HepG2 (cell line): Measurements from ENCODE around the gene GPLD1. TPM values are rescaled to one million over a fixed set of nuclear protein-coding genes. Genes with fewer than 3 reads are reported as not detected.

Experiments used
- ATAC-seq: fragments of 200-7000 bp; cut with Tn5 transposase; 3 replicates; pipeline ENCODE4 v1.9.1; 2020; ENCODE audit warnings: mild to moderate bottlenecking, moderate library complexity
- Bru-seq: library from RNA; stranded (reverse); fragments of 400-500 nt; gene quantifications from one replicate; lab custom pipeline; 2021; lab: Mats Ljungman, UMichigan
- BruChase-seq, 2 experiments: library from RNA; stranded (reverse); fragments of 400-500 nt; gene quantifications; one replicate each; lab custom pipeline; 2021; lab: Mats Ljungman, UMichigan
- BruUV-seq: library from RNA; stranded (reverse); fragments of 400-500 nt; replicated peaks from 2 replicates; lab custom pipeline; 2021; lab: Mats Ljungman, UMichigan
- CTCF ChIA-PET: fragments of 300-600 bp; formaldehyde crosslinking; extraction: SDS; loops from one replicate; lab custom pipeline; 2021; ENCODE audit warnings: low total read pairs, inconsistent platforms, low intra/inter-chr PET ratio; lab: Yijun Ruan, JAX
- POLR2A ChIA-PET: fragments of 350-600 bp; sonication (Branson Sonifier 250); formaldehyde crosslinking; loops from one replicate; lab custom pipeline; 2020; ENCODE audit warnings: antibody characterized with exemption, inconsistent platforms; lab: Yijun Ruan, JAX
- DNase-seq: peaks from one replicate; pipeline ENCODE4 v3.0.0-alpha.2; 2015; ENCODE audit warnings: low spot score
- FAIRE-seq: peaks from 3 replicates; lab custom pipeline; 2011; peaks lifted over from hg19 to GRCh38; lab: Jason Lieb, UNC
- H2AFZ ChIP-seq: one replicate; pipeline ENCODE4 v1.6.1; 2011; ENCODE audit warnings: low read length, inconsistent platforms
- H3K27ac ChIP-seq: fragments of 300-600 bp; 3 replicates; pipeline ENCODE4 v1.8.0; 2011; ENCODE audit warnings: mixed run types, mild to moderate bottlenecking, mixed read lengths, low read length, inconsistent platforms; ENCODE audit not compliant: insufficient read depth; ENCODE audit errors: extremely low read length
- H3K27me3 ChIP-seq, 2 experiments: fragments of 200-600 bp in 1 of 2; 2 replicates in 1 of 2; 3 replicates in 1 of 2; pipeline versions ENCODE4 v1.6.0 to v1.8.0; 2011; ENCODE audit warnings: low read length in 2 of 2, mild to moderate bottlenecking in 2 of 2, moderate library complexity in 2 of 2, inconsistent platforms in 1 of 2; ENCODE audit not compliant: insufficient read depth in 2 of 2, control insufficient read depth in 1 of 2
- H3K36me3 ChIP-seq, 2 experiments: fragments of 200-600 bp in 1 of 2; replicated peaks in 1 of 2; 2 replicates in 1 of 2; 3 replicates in 1 of 2; pipeline versions ENCODE4 v1.5.1 to v1.8.0; 2011; ENCODE audit warnings: low read length in 2 of 2, inconsistent platforms in 1 of 2; ENCODE audit not compliant: insufficient read depth in 2 of 2, control insufficient read depth in 1 of 2
- H3K4me1 ChIP-seq: 2 replicates; pipeline ENCODE4 v1.5.1; 2012; ENCODE audit warnings: low read length, inconsistent platforms; ENCODE audit not compliant: insufficient read depth
- H3K4me2 ChIP-seq: 2 replicates; pipeline ENCODE4 v1.6.0; 2011; ENCODE audit warnings: low read depth, low read length, inconsistent platforms
- H3K4me3 ChIP-seq, 3 experiments: fragments of 200-600 bp in 1 of 3; sonication (generic), shearing (Covaris generic) in 1 of 3; replicated peaks in 1 of 3; 2 replicates each; pipeline ENCODE4 v1.5.1; 2011 to 2016; ENCODE audit warnings: low read length in 3 of 3, inconsistent platforms in 2 of 3, low read depth in 2 of 3, mild to moderate bottlenecking in 2 of 3, control low read depth in 1 of 3, mixed read lengths in 1 of 3; ENCODE audit not compliant: insufficient read depth in 1 of 3
- H3K79me2 ChIP-seq: one replicate; pipeline ENCODE4 v1.6.1; 2011; ENCODE audit warnings: low read length, inconsistent platforms; ENCODE audit not compliant: insufficient read depth
- H3K9ac ChIP-seq: 2 replicates; pipeline ENCODE4 v1.6.0; 2011; ENCODE audit warnings: mild to moderate bottlenecking, low read depth, low read length, inconsistent platforms; ENCODE audit not compliant: insufficient read depth
- H3K9me3 ChIP-seq: 2 replicates; pipeline ENCODE4 v1.5.1; 2012; ENCODE audit warnings: mild to moderate bottlenecking, low read length
- H4K20me1 ChIP-seq: 2 replicates; pipeline ENCODE4 v1.6.0; 2011; ENCODE audit warnings: inconsistent platforms, mild to moderate bottlenecking, low read length, moderate library complexity; ENCODE audit not compliant: insufficient read depth
- NKX3-1 ChIP-seq: sonication (generic); formaldehyde crosslinking; IDR thresholded peaks from 2 replicates; pipeline ENCODE4 v1.5.0; 2020; ENCODE audit warnings: missing genetic modification reagents
- ZNF605 ChIP-seq: sonication (generic); formaldehyde crosslinking; IDR thresholded peaks from 2 replicates; pipeline ENCODE4 v1.8.0; 2022; ENCODE audit warnings: mild to moderate bottlenecking, missing genetic modification reagents
- WGBS: methylation state at CpG from one replicate; pipeline ENCODE4 v1.1.6; 2017; ENCODE audit warnings: low lambda C conversion rate; 5-methylcytosine and 5-hydroxymethylcytosine counted together
- in situ Hi-C: cut with HindIII; loops from 2 replicates; pipeline ENCODE4 v1.10.0; 2017; ENCODE audit warnings: low pct_unique_long_range_greater_than_20kb; ENCODE audit not compliant: extremely low pct_ligation_motif_present
- intact Hi-C: fragments of 100-400 bp; cut with micrococcal nuclease; formaldehyde crosslinking; loops from one replicate; pipeline ENCODE4 v1.10.0; 2022; ENCODE audit not compliant: unreplicated experiment
- long read RNA-seq, 2 experiments: library from RNA in 1 of 2; library from polyadenylated mRNA in 1 of 2; stranded (forward) in 1 of 2; unstranded in 1 of 2; transcript quantifications; one replicate each; pipeline ENCODE4 v2.0.0, GENCODE V29; 2019 to 2022
- polyA minus RNA-seq, 3 experiments: library from RNA; depleted of rRNA, polyadenylated mRNA; stranded (reverse); fragments of >200 nt; gene quantifications; 2 replicates each; pipeline ENCODE4 v1.2.3, GENCODE V29; 2011; ENCODE audit warnings: low replicate concordance in 1 of 3
- polyA plus RNA-seq, 8 experiments: library from polyadenylated mRNA; depleted of rRNA in 3 of 8; stranded (reverse) in 7 of 8; unstranded in 1 of 8; fragments of >200 nt; fragmentation: Illumina TruSeq in 4 of 8; extraction: Trizol in 4 of 8; gene quantifications; 2 replicates each; pipeline versions ENCODE4 v1.2.1 to v1.2.3, GENCODE V29; 2011 to 2016; ENCODE audit warnings: low read depth in 4 of 8, missing spikeins in 1 of 8, mixed read lengths in 1 of 8; ENCODE audit not compliant: insufficient read depth in 1 of 8
- total RNA-seq, 5 experiments: library from RNA; depleted of rRNA; stranded (reverse); fragments of >200 nt; fragmentation: Illumina TruSeq; extraction: Trizol; gene quantifications; 2 replicates each; pipeline ENCODE4 v1.2.3, GENCODE V29; 2016; ENCODE audit warnings: low read depth in 1 of 5
- TF ChIP-seq, protein P1 (sequence below): sonication (generic); formaldehyde crosslinking; IDR thresholded peaks from 2 replicates; pipeline ENCODE4 v1.4.0; 2020; ENCODE audit warnings: missing genetic modification reagents, borderline replicate concordance

Gene GPLD1, protein sequence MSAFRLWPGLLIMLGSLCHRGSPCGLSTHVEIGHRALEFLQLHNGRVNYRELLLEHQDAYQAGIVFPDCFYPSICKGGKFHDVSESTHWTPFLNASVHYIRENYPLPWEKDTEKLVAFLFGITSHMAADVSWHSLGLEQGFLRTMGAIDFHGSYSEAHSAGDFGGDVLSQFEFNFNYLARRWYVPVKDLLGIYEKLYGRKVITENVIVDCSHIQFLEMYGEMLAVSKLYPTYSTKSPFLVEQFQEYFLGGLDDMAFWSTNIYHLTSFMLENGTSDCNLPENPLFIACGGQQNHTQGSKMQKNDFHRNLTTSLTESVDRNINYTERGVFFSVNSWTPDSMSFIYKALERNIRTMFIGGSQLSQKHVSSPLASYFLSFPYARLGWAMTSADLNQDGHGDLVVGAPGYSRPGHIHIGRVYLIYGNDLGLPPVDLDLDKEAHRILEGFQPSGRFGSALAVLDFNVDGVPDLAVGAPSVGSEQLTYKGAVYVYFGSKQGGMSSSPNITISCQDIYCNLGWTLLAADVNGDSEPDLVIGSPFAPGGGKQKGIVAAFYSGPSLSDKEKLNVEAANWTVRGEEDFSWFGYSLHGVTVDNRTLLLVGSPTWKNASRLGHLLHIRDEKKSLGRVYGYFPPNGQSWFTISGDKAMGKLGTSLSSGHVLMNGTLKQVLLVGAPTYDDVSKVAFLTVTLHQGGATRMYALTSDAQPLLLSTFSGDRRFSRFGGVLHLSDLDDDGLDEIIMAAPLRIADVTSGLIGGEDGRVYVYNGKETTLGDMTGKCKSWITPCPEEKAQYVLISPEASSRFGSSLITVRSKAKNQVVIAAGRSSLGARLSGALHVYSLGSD
- total RNA-seq (2016; rRNA removed; fragmentation: Illumina TruSeq; extraction: Trizol) (6.4 and 7.6 TPM in 2 replicates), polyA plus RNA-seq (2011; rRNA removed) (6.0 and 6.2 TPM in 2 replicates), polyA minus RNA-seq (2011; rRNA and poly(A)+ RNA removed; ENCODE audit: low replicate concordance) (3.0 and 11.6 TPM in 2 replicates), Bru-seq, nascent RNA (percentile 52 among the genes with signal in this experiment), BruChase-seq, experiment 1, labeled RNA remaining after a 6-hour chase (percentile 57 among the genes with signal in this experiment), BruChase-seq, experiment 2, labeled RNA remaining after a 2-hour chase (percentile 57 among the genes with signal in this experiment)
- total RNA-seq (2016; cell fraction: cytosol; rRNA removed; fragmentation: Illumina TruSeq; extraction: Trizol; ENCODE audit: low read depth) = 3.5 and 3.6 TPM in 2 replicates
- 5.4 and 8.3 TPM in 2 replicates for total RNA-seq (2016; cell fraction: insoluble cytoplasmic fraction; rRNA removed; fragmentation: Illumina TruSeq; extraction: Trizol)
- 4.6 and 4.9 TPM in 2 replicates for total RNA-seq (2016; cell fraction: membrane; rRNA removed; fragmentation: Illumina TruSeq; extraction: Trizol)
- total RNA-seq (2016; cell fraction: nucleus; rRNA removed; fragmentation: Illumina TruSeq; extraction: Trizol) = 9.4 and 10.7 TPM in 2 replicates
- 3.5 and 3.6 TPM in 2 replicates for polyA plus RNA-seq (2011; cell fraction: cytosol; rRNA removed)
- polyA plus RNA-seq (2011; cell fraction: nucleus; rRNA removed) = 7.3 and 8.6 TPM in 2 replicates
- polyA plus RNA-seq (2012) = 3.0 and 3.6 TPM in 2 replicates
- 0.34 and 0.76 TPM in 2 replicates for polyA plus RNA-seq (2016; cell fraction: cytosol; fragmentation: Illumina TruSeq; extraction: Trizol; ENCODE audit: low read depth)
- polyA plus RNA-seq (2016; cell fraction: insoluble cytoplasmic fraction; fragmentation: Illumina TruSeq; extraction: Trizol; ENCODE audit: low read depth) = 3.1 TPM in 2 replicates
- 1.2 and 1.5 TPM in 2 replicates for polyA plus RNA-seq (2016; cell fraction: membrane; fragmentation: Illumina TruSeq; extraction: Trizol; ENCODE audit: low read depth)
- 9.6 and 10.3 TPM in 2 replicates for polyA plus RNA-seq (2016; cell fraction: nucleus; fragmentation: Illumina TruSeq; extraction: Trizol; ENCODE audit: insufficient read depth, low read depth)
- 3.7 and 5.0 TPM in 2 replicates for polyA minus RNA-seq (2011; cell fraction: cytosol; rRNA and poly(A)+ RNA removed)
- 11.5 and 11.8 TPM in 2 replicates for polyA minus RNA-seq (2011; cell fraction: nucleus; rRNA and poly(A)+ RNA removed)
- long read RNA-seq, experiment 1, partial matches to known transcripts = 0 of 8 reads
- long read RNA-seq, experiment 1, other reads (novel, unspliced or antisense) = 8 of 8 reads
- long read RNA-seq, experiment 2, partial matches to known transcripts = 0 of 7 reads
- long read RNA-seq, experiment 2, other reads (novel, unspliced or antisense) = 7 of 7 reads

DNA sequence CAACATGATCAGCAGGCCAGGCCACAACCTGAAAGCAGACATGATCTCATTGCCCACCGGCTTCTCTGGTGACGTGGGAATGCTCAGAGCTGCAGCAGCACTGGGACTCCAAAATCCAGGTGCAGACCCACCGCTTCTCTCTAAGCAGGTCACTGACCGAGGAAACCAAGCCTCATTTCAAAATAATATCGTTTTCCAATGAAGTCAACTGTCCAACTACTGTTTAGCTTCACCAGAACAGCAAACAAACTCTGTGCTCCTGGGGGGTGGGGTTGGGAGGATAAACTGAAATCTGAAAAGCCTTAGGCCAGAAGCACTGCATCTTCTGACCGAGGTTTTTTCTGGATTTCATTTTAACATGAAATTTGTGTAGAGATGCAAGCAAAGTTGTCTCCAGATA is at the start of gene GPLD1:
Gene GPLD1, minus strand, starts transcription at position 109 of the 400 bp plus-strand sequence. Its CDS starts 67 bp downstream, at position 42.
- intact Hi-C loops = no loop called here
- H3K9ac ChIP-seq = no peak within 1 kb of the TSS
- H3K27ac ChIP-seq = no peak within 1 kb of the TSS
- no peak for ATAC-seq
- no peaks in the 10 kb centered on the region for H3K36me3 ChIP-seq
- no peaks in the 10 kb centered on the region for H3K9me3 ChIP-seq
- TF ChIP-seq, protein P1, sequence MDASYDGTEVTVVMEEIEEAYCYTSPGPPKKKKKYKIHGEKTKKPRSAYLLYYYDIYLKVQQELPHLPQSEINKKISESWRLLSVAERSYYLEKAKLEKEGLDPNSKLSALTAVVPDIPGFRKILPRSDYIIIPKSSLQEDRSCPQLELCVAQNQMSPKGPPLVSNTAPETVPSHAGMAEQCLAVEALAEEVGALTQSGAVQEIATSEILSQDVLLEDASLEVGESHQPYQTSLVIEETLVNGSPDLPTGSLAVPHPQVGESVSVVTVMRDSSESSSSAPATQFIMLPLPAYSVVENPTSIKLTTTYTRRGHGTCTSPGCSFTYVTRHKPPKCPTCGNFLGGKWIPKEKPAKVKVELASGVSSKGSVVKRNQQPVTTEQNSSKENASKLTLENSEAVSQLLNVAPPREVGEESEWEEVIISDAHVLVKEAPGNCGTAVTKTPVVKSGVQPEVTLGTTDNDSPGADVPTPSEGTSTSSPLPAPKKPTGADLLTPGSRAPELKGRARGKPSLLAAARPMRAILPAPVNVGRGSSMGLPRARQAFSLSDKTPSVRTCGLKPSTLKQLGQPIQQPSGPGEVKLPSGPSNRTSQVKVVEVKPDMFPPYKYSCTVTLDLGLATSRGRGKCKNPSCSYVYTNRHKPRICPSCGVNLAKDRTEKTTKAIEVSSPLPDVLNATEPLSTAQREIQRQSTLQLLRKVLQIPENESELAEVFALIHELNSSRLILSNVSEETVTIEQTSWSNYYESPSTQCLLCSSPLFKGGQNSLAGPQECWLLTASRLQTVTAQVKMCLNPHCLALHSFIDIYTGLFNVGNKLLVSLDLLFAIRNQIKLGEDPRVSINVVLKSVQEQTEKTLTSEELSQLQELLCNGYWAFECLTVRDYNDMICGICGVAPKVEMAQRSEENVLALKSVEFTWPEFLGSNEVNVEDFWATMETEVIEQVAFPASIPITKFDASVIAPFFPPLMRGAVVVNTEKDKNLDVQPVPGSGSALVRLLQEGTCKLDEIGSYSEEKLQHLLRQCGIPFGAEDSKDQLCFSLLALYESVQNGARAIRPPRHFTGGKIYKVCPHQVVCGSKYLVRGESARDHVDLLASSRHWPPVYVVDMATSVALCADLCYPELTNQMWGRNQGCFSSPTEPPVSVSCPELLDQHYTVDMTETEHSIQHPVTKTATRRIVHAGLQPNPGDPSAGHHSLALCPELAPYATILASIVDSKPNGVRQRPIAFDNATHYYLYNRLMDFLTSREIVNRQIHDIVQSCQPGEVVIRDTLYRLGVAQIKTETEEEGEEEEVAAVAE (CRISPR knock-in tag) = no peak
- TF ChIP-seq NKX3-1 (no peak), ZNF605 (0 out of 2 replicates have a peak, but pooled peaks have one; percentile 34)
- no peaks in the 10 kb centered on the region for H3K27me3 ChIP-seq
- no peak for DNase-seq
- H3K4me2 ChIP-seq = no peak within 1 kb of the TSS
- no TSS peak for BruUV-seq
- H3K79me2 ChIP-seq = no peaks in the 10 kb centered on the region
- in situ Hi-C loops = no loop called here
- WGBS = 67% methylated on average over 6 of the region's 6 CpGs
- no peak for FAIRE-seq
- H4K20me1 ChIP-seq = no peaks in the 10 kb centered on the region
- peaks cover 33% of the 10 kb centered on the region for H3K4me1 ChIP-seq
- H3K4me3 ChIP-seq = no peak within 1 kb of the TSS
- POLR2A ChIA-PET = no interaction called here
- H2AFZ ChIP-seq = no peak within 1 kb of the TSS
- CTCF ChIA-PET = no interaction called here
